K562 (cell line): ENCODE measurements around the gene PHF12. TPM values are rescaled to one million over a fixed set of nuclear protein-coding genes. Genes with fewer than 3 reads are reported as not detected.

ENCODE experiments used
- ATF3 ChIP-seq, 2 experiments: fragments of 450-650 bp in 1 of 2; sonication (generic) in 1 of 2; formaldehyde crosslinking in 1 of 2; IDR thresholded peaks in 1 of 2; conservative IDR thresholded peaks in 1 of 2; 2 replicates each; pipeline versions ENCODE4 v1.6.1 to v1.8.1; 2016 to 2023; ENCODE audit warnings: mild to moderate bottlenecking in 2 of 2, moderate library complexity in 2 of 2, inconsistent platforms in 1 of 2, missing genetic modification reagents in 1 of 2
- ATF7 ChIP-seq: fragments of 450-650 bp; IDR thresholded peaks from 2 replicates; pipeline ENCODE4 v1.7.1; 2014; ENCODE audit warnings: mild to moderate bottlenecking, moderate library complexity
- BACH1 ChIP-seq: fragments of 200-800 bp; sonication (Bioruptor generic); IDR thresholded peaks from 2 replicates; pipeline ENCODE4 v1.6.1; 2016; ENCODE audit warnings: missing genetic modification characterization, missing compliant biosample characterization
- CREB3 ChIP-seq: fragments of 450-650 bp; conservative IDR thresholded peaks from 2 replicates; pipeline ENCODE4 v1.6.1; 2016; ENCODE audit warnings: missing genetic modification characterization, low read depth, mild to moderate bottlenecking, missing compliant biosample characterization, moderate library complexity
- DPF2 ChIP-seq: fragments of 450-650 bp; IDR thresholded peaks from 2 replicates; pipeline ENCODE4 v1.6.1; 2016
- ELF4 ChIP-seq: fragments of 450-650 bp; formaldehyde crosslinking; IDR thresholded peaks from 2 replicates; pipeline ENCODE4 v1.4.0; 2022; ENCODE audit warnings: missing genetic modification characterization
- GATAD2B ChIP-seq: fragments of 450-650 bp; IDR thresholded peaks from 2 replicates; pipeline ENCODE4 v1.6.1; 2017; ENCODE audit warnings: mild to moderate bottlenecking, borderline replicate concordance
- HDAC2 ChIP-seq: fragments of 450-650 bp; IDR thresholded peaks from 2 replicates; pipeline ENCODE4 v1.6.1; 2016; ENCODE audit warnings: mild to moderate bottlenecking
- HNRNPUL1 ChIP-seq: fragments of 200-400 bp; formaldehyde crosslinking; IDR thresholded peaks from 2 replicates; pipeline ENCODE4 v1.6.1; 2017; ENCODE audit warnings: low read length
- KDM5B ChIP-seq: fragments of 200-600 bp; sonication (generic); IDR thresholded peaks from 2 replicates; pipeline ENCODE4 v1.6.1; 2012; ENCODE audit warnings: low read depth, mild to moderate bottlenecking, moderate library complexity, low read length, control low read depth, inconsistent platforms; ENCODE audit not compliant: insufficient replicate concordance
- KLF13 ChIP-seq: fragments of 450-650 bp; IDR thresholded peaks from 2 replicates; pipeline ENCODE4 v1.6.1; 2016; ENCODE audit warnings: missing genetic modification characterization, low read depth, mild to moderate bottlenecking, missing compliant biosample characterization, moderate library complexity, borderline replicate concordance
- MCM2 ChIP-seq: fragments of 450-650 bp; IDR thresholded peaks from 2 replicates; pipeline ENCODE4 v1.6.1; 2017; ENCODE audit warnings: low read depth, mild to moderate bottlenecking
- NRF1 ChIP-seq, 2 experiments: fragments of 450-650 bp; IDR thresholded peaks in 1 of 2; conservative IDR thresholded peaks in 1 of 2; 2 replicates each; pipeline ENCODE4 v1.6.1; 2014; ENCODE audit warnings: mild to moderate bottlenecking in 2 of 2
- PHF20 ChIP-seq: fragments of 450-650 bp; IDR thresholded peaks from 2 replicates; pipeline ENCODE4 v1.6.1; 2018; ENCODE audit not compliant: partially characterized antibody
- SLC30A9 ChIP-seq: fragments of 250-450 bp; sonication (Bioruptor Pico); IDR thresholded peaks from 2 replicates; pipeline ENCODE4 v1.8.0; 2022; ENCODE audit warnings: mild to moderate bottlenecking, moderate library complexity
- SMARCE1 ChIP-seq: fragments of 450-650 bp; IDR thresholded peaks from 2 replicates; pipeline ENCODE4 v1.7.1; 2016; ENCODE audit warnings: mild to moderate bottlenecking
- ZNF197 ChIP-seq: fragments of 200-800 bp; sonication (Bioruptor generic); IDR thresholded peaks from 2 replicates; pipeline ENCODE4 v1.6.1; 2016; ENCODE audit warnings: low read depth, missing genetic modification characterization, missing compliant biosample characterization
- polyA plus RNA-seq, 8 experiments: library from polyadenylated mRNA; depleted of rRNA in 4 of 8; stranded (reverse) in 5 of 8; unstranded in 3 of 8; fragments of >200 nt; fragmentation: Nextera tagmentation in 2 of 8; fragmentation: Illumina TruSeq in 1 of 8; extraction: Ambion mirVana in 2 of 8; extraction: Trizol in 1 of 8; gene quantifications; 2 replicates each; pipeline versions ENCODE4 v1.2.1 to v1.2.3, GENCODE V29; 2011 to 2014; ENCODE audit warnings: inconsistent platforms in 1 of 8, missing spikeins in 1 of 8
- total RNA-seq, 7 experiments: library from RNA; depleted of rRNA in 6 of 7; stranded (reverse); fragments of >200 nt in 6 of 7; fragmentation: Illumina TruSeq in 2 of 7; extraction: Trizol in 2 of 7; gene quantifications; 2 replicates each; pipeline versions ENCODE4 v1.2.1 to v1.2.3, GENCODE V29; 2011 to 2021; ENCODE audit warnings: low replicate concordance in 1 of 7
- TF ChIP-seq, protein P1 (sequence below): fragments of 450-650 bp; IDR thresholded peaks from 2 replicates; pipeline ENCODE4 v1.6.1; 2016
- TF ChIP-seq, protein P2 (sequence below): sonication (generic); formaldehyde crosslinking; IDR thresholded peaks from 2 replicates; pipeline ENCODE4 v1.8.0; 2022; ENCODE audit warnings: missing genetic modification reagents, mild to moderate bottlenecking, borderline replicate concordance
- TF ChIP-seq, protein P3 (sequence below): fragments of 450-650 bp; formaldehyde crosslinking; IDR thresholded peaks from 2 replicates; pipeline ENCODE4 v1.4.0; 2020; ENCODE audit warnings: mild to moderate bottlenecking, moderate library complexity

The PHF12 gene
- total and polyA plus RNA-seq, 9 of the 15 experiments (the other 6 are each of a cell fraction or from before 2014, with no cell fraction given): 0.82 to 31.3 (median 13.5) TPM

DNA sequence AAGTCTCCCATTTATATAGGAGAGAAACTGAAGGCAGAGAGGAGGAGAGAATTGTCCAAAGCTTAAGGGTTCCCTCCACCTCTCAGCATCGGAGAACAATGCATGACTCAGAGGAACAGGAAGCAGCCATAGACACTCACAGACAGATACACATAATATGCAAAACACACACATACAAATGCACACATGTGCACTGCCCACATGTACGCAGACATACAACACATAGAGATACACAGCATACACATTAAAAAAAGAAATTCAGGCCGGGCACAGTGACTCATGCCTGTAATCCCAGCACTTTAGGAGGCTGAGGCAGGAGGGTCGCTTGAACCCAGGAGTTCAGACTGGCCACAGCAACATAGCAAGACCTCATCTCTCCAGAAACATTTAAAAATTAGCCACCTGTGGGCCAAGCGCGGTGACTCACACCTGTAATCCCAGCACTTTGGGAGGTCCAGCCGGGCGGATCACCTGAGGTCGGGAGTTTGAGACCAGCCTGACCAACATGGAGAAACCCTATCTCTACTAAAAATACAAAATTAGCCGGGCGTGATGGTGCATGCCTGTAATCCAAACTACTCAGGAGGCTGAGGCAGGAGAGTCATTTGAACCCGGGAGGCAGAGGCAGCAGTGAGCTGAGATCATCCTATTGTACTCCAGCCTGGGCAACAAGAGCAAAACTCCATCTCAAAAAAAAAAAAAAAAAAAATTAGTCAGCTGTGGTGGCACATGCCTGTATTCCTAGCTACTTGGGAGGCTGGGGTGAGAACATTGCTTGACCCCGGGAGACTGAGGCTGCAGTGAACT, 85.2 kb downstream of the PHF12 start (continued):
- TF ChIP-seq KDM5B: no peak
- no peak for TF ChIP-seq BACH1
- TF ChIP-seq, protein P1, sequence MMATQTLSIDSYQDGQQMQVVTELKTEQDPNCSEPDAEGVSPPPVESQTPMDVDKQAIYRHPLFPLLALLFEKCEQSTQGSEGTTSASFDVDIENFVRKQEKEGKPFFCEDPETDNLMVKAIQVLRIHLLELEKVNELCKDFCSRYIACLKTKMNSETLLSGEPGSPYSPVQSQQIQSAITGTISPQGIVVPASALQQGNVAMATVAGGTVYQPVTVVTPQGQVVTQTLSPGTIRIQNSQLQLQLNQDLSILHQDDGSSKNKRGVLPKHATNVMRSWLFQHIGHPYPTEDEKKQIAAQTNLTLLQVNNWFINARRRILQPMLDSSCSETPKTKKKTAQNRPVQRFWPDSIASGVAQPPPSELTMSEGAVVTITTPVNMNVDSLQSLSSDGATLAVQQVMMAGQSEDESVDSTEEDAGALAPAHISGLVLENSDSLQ: no peak
- TF ChIP-seq HDAC2: peak; percentile 26; the same call in 1 of the 2 replicates
- TF ChIP-seq ELF4 (CRISPR knock-in tag): peak; percentile 32; the same call in 1 of the 2 replicates
- no peak for TF ChIP-seq HNRNPUL1
- TF ChIP-seq DPF2: peak; percentile 14; the same call in 1 of the 2 replicates
- TF ChIP-seq MCM2: no peak
- TF ChIP-seq ATF3 (IDR thresholded peaks at IDR 0.05): peak; percentile 64
- TF ChIP-seq ATF3 (CRISPR knock-in tag; conservative IDR thresholded peaks at IDR 0.05): no peak
- TF ChIP-seq SLC30A9 (CRISPR knock-in tag): no peak
- peak; percentile 58 for TF ChIP-seq SMARCE1
- TF ChIP-seq ATF7: no peak
- peak; percentile 78 for TF ChIP-seq PHF20
- no peak for TF ChIP-seq GATAD2B
- TF ChIP-seq, protein P2, sequence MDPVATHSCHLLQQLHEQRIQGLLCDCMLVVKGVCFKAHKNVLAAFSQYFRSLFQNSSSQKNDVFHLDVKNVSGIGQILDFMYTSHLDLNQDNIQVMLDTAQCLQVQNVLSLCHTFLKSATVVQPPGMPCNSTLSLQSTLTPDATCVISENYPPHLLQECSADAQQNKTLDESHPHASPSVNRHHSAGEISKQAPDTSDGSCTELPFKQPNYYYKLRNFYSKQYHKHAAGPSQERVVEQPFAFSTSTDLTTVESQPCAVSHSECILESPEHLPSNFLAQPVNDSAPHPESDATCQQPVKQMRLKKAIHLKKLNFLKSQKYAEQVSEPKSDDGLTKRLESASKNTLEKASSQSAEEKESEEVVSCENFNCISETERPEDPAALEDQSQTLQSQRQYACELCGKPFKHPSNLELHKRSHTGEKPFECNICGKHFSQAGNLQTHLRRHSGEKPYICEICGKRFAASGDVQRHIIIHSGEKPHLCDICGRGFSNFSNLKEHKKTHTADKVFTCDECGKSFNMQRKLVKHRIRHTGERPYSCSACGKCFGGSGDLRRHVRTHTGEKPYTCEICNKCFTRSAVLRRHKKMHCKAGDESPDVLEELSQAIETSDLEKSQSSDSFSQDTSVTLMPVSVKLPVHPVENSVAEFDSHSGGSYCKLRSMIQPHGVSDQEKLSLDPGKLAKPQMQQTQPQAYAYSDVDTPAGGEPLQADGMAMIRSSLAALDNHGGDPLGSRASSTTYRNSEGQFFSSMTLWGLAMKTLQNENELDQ (CRISPR knock-in tag): no peak
- TF ChIP-seq, protein P3, sequence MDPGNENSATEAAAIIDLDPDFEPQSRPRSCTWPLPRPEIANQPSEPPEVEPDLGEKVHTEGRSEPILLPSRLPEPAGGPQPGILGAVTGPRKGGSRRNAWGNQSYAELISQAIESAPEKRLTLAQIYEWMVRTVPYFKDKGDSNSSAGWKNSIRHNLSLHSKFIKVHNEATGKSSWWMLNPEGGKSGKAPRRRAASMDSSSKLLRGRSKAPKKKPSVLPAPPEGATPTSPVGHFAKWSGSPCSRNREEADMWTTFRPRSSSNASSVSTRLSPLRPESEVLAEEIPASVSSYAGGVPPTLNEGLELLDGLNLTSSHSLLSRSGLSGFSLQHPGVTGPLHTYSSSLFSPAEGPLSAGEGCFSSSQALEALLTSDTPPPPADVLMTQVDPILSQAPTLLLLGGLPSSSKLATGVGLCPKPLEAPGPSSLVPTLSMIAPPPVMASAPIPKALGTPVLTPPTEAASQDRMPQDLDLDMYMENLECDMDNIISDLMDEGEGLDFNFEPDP (CRISPR knock-in tag): no peak
- 0 out of 2 replicates have a peak, but pooled peaks have one; percentile 3 for TF ChIP-seq CREB3 (tag)
- TF ChIP-seq ZNF197 (CRISPR knock-in tag): peak; percentile 55
- TF ChIP-seq KLF13: no peak
- no peak for TF ChIP-seq NRF1 (conservative IDR thresholded peaks at IDR 0.05 in 1 of 2, IDR thresholded peaks at IDR 0.05 in 1 of 2)
